Measurements from ENCODE around the gene BIRC6.
A peak's percentile ranks its signal among the peaks of the same experiment; 100 is the strongest.

The BIRC6 gene

GRCh38 chr2:32376756-32377155 is 19.9 kb downstream of the BIRC6 start:
- no peak for DNase-seq (ENCODE audit: low spot score)

GRCh38 chr2:32377928-32378327 is 21.1 kb downstream of the BIRC6 start:
- no peak for DNase-seq (ENCODE audit: low spot score)

- no peak for DNase-seq (ENCODE audit: low spot score)
Observed at GRCh38 chr2:32379352-32379751, 22.5 kb downstream of the BIRC6 start.

GRCh38 chr2:32383858-32384257 is 27.0 kb downstream of the BIRC6 start:
- DNase-seq (ENCODE audit: low spot score) = no peak

GRCh38 chr2:32384529-32384928 is 27.7 kb downstream of the BIRC6 start:
- no peak for DNase-seq (ENCODE audit: low spot score)

- DNase-seq (ENCODE audit: low spot score) = no peak
Observed at GRCh38 chr2:32386739-32387138, 29.9 kb downstream of the BIRC6 start.

GRCh38 chr2:32399221-32399620 is 42.4 kb downstream of the BIRC6 start:
- no peak for DNase-seq (ENCODE audit: low spot score)

- DNase-seq (ENCODE audit: low spot score) = no peak
Observed at GRCh38 chr2:32402091-32402490, 45.3 kb downstream of the BIRC6 start.

- DNase-seq (ENCODE audit: low spot score) = no peak
Observed at GRCh38 chr2:32403782-32404181, 47.0 kb downstream of the BIRC6 start.

GRCh38 chr2:32404691-32405090 is 47.9 kb downstream of the BIRC6 start:
- DNase-seq (ENCODE audit: low spot score) = no peak

GRCh38 chr2:32416519-32416918 is 59.7 kb downstream of the BIRC6 start:
- no peak for DNase-seq (ENCODE audit: low spot score)

GRCh38 chr2:32417659-32418058 is 60.8 kb downstream of the BIRC6 start:
- DNase-seq (ENCODE audit: low spot score) = no peak

- DNase-seq (ENCODE audit: low spot score) = peak; percentile 12
Observed at GRCh38 chr2:32418778-32419177, 62.0 kb downstream of the BIRC6 start.

GRCh38 chr2:32422133-32422532 is 65.3 kb downstream of the BIRC6 start:
- DNase-seq (ENCODE audit: low spot score) = no peak

- DNase-seq (ENCODE audit: low spot score) = no peak
Observed at GRCh38 chr2:32423536-32423935, 66.7 kb downstream of the BIRC6 start.

GRCh38 chr2:32424739-32425138 is 67.9 kb downstream of the BIRC6 start:
- no peak for DNase-seq (ENCODE audit: low spot score)

- peak; percentile 68 for DNase-seq (ENCODE audit: low spot score)
Observed at GRCh38 chr2:32425719-32426141, 68.9 kb downstream of the BIRC6 start.

- DNase-seq (ENCODE audit: low spot score) = no peak
Observed at GRCh38 chr2:32427672-32428610, 71.1 kb downstream of the BIRC6 start.

GRCh38 chr2:32430804-32431203 is 74.0 kb downstream of the BIRC6 start:
- no peak for DNase-seq (ENCODE audit: low spot score)

- DNase-seq (ENCODE audit: low spot score) = no peak
Observed at GRCh38 chr2:32436150-32436549, 79.3 kb downstream of the BIRC6 start.

- DNase-seq (ENCODE audit: low spot score) = no peak
Observed at GRCh38 chr2:32442020-32442467, 85.2 kb downstream of the BIRC6 start.

GRCh38 chr2:32446369-32446768 is 89.5 kb downstream of the BIRC6 start:
- DNase-seq (ENCODE audit: low spot score) = no peak

GRCh38 chr2:32450851-32451250 is 94.0 kb downstream of the BIRC6 start:
- DNase-seq (ENCODE audit: low spot score) = no peak
